ENCODE results near the gene FAM13B.

The FAM13B gene

GRCh38 chr5:137935694-137936093 lies 97.2 kb downstream of the FAM13B start:
- DNase-seq (ENCODE audit: low spot score) = no peak
- no peak for TF ChIP-seq CTCF (IDR thresholded peaks at IDR 0.05; ENCODE audit: extremely low read depth, missing control alignments)

- TF ChIP-seq CTCF (IDR thresholded peaks at IDR 0.05; ENCODE audit: extremely low read depth, missing control alignments) = no peak
- DNase-seq (ENCODE audit: low spot score) = peak; percentile 16
These were observed 97.7 kb downstream of the FAM13B start for GRCh38 chr5:137935190-137935589.

- no peak for DNase-seq (ENCODE audit: low spot score)
- no peak for TF ChIP-seq CTCF (IDR thresholded peaks at IDR 0.05; ENCODE audit: extremely low read depth, missing control alignments)
These were observed 99.4 kb downstream of the FAM13B start for GRCh38 chr5:137933491-137933911.

DNA sequence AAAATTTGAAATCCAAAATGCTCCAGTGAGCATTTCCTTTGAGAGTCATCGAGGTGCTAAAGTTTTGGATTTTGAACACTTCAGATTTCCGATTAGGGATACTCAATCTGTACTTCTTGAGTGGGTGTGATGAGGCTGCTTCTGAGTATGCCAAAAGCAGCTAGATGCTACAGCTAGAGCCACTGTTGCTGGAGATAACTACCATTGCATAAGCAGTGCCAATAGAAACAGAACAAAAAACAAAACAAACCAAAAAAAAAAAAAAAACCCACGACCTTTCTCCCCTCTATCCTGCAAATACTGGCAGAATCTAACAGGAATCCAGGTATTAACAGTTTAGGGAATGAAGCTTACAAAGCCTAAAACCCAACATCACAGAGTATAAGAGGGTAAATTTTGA lies 100.1 kb downstream of the FAM13B start:
- TF ChIP-seq CTCF (IDR thresholded peaks at IDR 0.05; ENCODE audit: extremely low read depth, missing control alignments) = no peak

DNA sequence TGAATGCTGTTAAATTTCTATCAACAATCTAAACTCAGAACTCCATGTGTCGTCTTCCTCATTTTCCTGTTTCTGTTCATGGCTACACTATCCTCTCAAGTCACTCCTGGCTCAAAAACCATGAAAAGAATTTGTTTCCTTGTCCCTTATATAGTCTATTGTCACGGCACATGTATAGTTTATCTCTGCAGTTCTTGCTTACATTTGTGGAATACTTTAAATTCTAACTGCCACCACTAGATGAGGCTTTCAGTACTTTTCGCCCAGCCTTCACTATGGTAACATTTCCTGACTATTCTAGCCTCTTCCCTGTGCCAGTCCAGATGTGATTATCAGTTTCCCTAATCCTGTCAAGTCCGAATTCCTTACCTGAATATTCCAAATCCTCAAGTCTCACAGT lies 109.0 kb downstream of the FAM13B start:
- DNase-seq (ENCODE audit: low spot score) = no peak
- no peak for TF ChIP-seq CTCF (IDR thresholded peaks at IDR 0.05; ENCODE audit: extremely low read depth, missing control alignments)

More for the DNA sequence above, 100.1 kb downstream of the FAM13B start:
- no peak for DNase-seq (ENCODE audit: low spot score)

DNA sequence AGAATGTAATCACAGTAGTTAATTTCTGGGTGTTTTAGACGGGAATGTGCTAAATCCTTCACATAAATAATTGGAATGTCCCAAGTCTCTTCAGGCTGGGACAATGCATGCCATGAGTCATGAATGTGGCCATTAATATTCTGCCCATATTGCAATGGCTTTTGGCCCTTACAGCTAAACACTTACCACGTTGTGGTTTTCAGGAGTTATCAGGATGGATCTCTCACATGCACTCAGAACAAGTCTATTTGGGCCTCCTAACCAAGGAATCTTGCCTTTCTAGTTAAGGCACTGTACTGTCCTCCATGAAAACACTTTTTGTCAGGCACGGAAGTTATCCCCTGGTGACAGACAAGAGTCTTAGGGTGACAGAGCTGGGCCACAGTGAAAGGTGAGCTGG lies 110.9 kb downstream of the FAM13B start:
- TF ChIP-seq CTCF (IDR thresholded peaks at IDR 0.05; ENCODE audit: extremely low read depth, missing control alignments) = no peak

DNA sequence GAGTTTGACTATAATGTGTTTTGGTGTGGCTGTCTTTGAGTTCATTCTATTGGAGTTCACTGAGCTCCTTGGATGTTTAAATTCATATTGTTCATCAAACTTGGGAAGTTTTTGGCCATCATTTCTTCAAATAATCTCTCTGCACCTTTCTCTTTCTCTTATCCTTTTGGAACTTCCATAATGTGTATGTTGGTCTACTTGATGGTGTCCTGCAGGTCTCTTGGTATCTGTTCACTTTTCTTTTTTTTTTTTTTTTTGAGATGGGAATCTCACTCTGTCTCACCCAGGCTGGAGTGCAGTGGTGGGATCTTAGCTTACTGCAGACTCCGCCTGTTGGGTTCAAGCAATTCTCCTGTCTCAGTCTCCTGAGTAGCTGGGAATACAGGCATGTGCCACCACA lies 116.0 kb downstream of the FAM13B start:
- DNase-seq (ENCODE audit: low spot score) = no peak
- no peak for TF ChIP-seq CTCF (IDR thresholded peaks at IDR 0.05; ENCODE audit: extremely low read depth, missing control alignments)

More for the DNA sequence above, 110.9 kb downstream of the FAM13B start:
- no peak for DNase-seq (ENCODE audit: low spot score)
